ENCODE data around the gene TNFAIP8. TPM values are rescaled to one million over a fixed set of nuclear protein-coding genes. Genes with fewer than 3 reads are reported as not detected.

TNFAIP8 gene
- total and polyA plus RNA-seq, 2 experiments from 2014 or later, result 10.6 to 29.2 TPM

DNA sequence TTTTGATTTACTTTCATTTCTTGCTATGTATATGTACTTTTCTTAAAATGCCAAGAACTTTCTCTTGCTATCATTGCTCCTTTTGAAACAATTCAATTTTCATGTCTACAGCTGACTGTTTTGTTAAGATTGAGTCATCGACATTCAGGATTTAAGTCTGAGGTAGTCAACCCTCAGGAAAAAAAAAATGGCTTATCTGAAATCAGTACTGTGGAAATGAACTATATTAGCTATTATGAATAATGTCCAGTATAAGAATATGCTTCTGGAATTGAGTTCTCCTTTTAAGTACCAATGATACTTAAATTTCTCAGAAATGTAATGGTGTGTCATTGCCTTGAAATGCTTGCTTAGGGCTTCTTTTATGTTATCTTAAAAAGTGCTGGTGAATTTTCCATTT lies 37.9 kb downstream of the TNFAIP8 start:
- H3K4me1 ChIP-seq (ENCODE audit: insufficient read depth), result peaks cover 13% of the 10 kb centered on the region
- H3K79me2 ChIP-seq (replicated peaks; ENCODE audit: insufficient read depth), result no peaks in the 10 kb centered on the region; the same call in 1 of the 2 replicates
- ATAC-seq (no peak), DNase-seq (ENCODE audit: low spot score) (no peak)
- H2AFZ ChIP-seq, result no peak overlapping the region
- no peak overlapping the region for H3K4me3 ChIP-seq
- no peaks in the 10 kb centered on the region for H3K27me3 ChIP-seq (ENCODE audit: insufficient read depth)
- no peaks in the 10 kb centered on the region for H3F3A ChIP-seq (replicated peaks; ENCODE audit: low read depth)
- H3K9me2 ChIP-seq (ENCODE audit: insufficient read depth), result no peaks in the 10 kb centered on the region; the same call in 1 of the 2 replicates
- no peak for TF ChIP-seq POLR2AphosphoS5 (IDR thresholded peaks at IDR 0.05; ENCODE audit: low read depth)
- Mint-ChIP-seq H3K9me3 (no peaks in the 10 kb centered on the region), H3K4me3 (no peak overlapping the region), H3K36me3 (ENCODE audit: low read depth) (0 out of 3 replicates have a peak, but pooled peaks cover 2% of the 10 kb centered on the region), H3K4me1 (peaks cover 23% of the 10 kb centered on the region), H3K27me3 (ENCODE audit: insufficient read depth, low read depth, poor library complexity) (peaks cover 2% of the 10 kb centered on the region), H3K27ac (no peak overlapping the region)
- H4K20me1 ChIP-seq (replicated peaks; ENCODE audit: insufficient read depth), result no peaks in the 10 kb centered on the region
- no peak overlapping the region for H3K27ac ChIP-seq (ENCODE audit: low read depth)
- no peaks in the 10 kb centered on the region for H3K36me3 ChIP-seq (ENCODE audit: insufficient read depth)
- no peak overlapping the region for H3K4me2 ChIP-seq

DNA sequence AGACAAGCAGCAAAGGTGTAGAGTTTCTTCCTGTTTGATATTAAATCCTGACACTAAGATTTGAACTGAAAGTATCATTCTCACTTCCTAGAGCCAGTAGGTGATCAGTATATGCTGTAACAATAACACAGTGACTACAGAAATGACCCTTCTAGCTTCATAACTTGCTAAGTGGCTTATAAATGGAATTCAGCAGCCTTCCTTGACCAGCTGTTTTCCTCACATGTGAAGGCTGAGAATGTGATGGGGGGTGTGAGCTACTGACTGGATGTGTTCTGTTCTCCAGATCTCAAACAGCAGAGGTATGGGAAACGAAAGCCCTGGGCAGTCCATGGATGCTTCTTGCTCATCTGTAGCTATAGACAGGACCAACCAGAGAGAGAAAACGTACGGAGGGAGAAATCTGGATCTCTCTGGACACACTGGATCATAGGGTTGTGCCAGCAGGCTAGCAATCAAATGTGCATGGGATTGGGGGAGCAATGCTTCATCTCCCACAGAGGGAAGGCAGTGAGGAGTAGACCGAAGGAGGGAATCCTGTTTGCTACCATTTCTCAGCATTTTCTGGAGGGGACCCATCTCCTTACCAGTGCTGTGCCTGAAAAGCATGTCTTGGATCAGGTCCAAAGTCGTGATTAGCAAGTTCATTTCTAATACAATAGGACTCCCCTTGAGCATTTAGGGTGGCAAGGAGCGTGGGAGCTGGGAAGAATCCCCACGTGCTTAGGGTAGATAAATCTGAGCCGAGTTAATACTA lies 39.4 kb downstream of the TNFAIP8 start:
- Mint-ChIP-seq H3K4me1 (peaks cover 16% of the 10 kb centered on the region), H3K27me3 (ENCODE audit: insufficient read depth, low read depth, poor library complexity) (peaks cover 2% of the 10 kb centered on the region), H3K9me3 (no peaks in the 10 kb centered on the region), H3K27ac (no peak overlapping the region), H3K36me3 (ENCODE audit: low read depth) (0 out of 3 replicates have a peak, but pooled peaks cover 2% of the 10 kb centered on the region), H3K4me3 (no peak overlapping the region)
- DNase-seq (ENCODE audit: low spot score), result no peak
- ATAC-seq, result no peak
- H3K4me3 ChIP-seq, result no peak overlapping the region
- H3K9me2 ChIP-seq (ENCODE audit: insufficient read depth), result no peaks in the 10 kb centered on the region; the same call in 1 of the 2 replicates
- H3F3A ChIP-seq (replicated peaks; ENCODE audit: low read depth), result no peaks in the 10 kb centered on the region
- no peaks in the 10 kb centered on the region for H3K27me3 ChIP-seq (ENCODE audit: insufficient read depth)
- H3K36me3 ChIP-seq (ENCODE audit: insufficient read depth), result no peaks in the 10 kb centered on the region
- H3K79me2 ChIP-seq (replicated peaks; ENCODE audit: insufficient read depth), result no peaks in the 10 kb centered on the region
- no peak overlapping the region for H3K4me2 ChIP-seq
- no peak overlapping the region for H2AFZ ChIP-seq
- no peaks in the 10 kb centered on the region for H4K20me1 ChIP-seq (replicated peaks; ENCODE audit: insufficient read depth)
- H3K27ac ChIP-seq (ENCODE audit: low read depth), result no peak overlapping the region
- no peak for TF ChIP-seq EZH2phosphoT487 (IDR thresholded peaks at IDR 0.05; ENCODE audit: unreplicated experiment)
- no peak for TF ChIP-seq EZH2 (IDR thresholded peaks at IDR 0.05; ENCODE audit: low read depth, unreplicated experiment)
- TF ChIP-seq, protein P1, sequence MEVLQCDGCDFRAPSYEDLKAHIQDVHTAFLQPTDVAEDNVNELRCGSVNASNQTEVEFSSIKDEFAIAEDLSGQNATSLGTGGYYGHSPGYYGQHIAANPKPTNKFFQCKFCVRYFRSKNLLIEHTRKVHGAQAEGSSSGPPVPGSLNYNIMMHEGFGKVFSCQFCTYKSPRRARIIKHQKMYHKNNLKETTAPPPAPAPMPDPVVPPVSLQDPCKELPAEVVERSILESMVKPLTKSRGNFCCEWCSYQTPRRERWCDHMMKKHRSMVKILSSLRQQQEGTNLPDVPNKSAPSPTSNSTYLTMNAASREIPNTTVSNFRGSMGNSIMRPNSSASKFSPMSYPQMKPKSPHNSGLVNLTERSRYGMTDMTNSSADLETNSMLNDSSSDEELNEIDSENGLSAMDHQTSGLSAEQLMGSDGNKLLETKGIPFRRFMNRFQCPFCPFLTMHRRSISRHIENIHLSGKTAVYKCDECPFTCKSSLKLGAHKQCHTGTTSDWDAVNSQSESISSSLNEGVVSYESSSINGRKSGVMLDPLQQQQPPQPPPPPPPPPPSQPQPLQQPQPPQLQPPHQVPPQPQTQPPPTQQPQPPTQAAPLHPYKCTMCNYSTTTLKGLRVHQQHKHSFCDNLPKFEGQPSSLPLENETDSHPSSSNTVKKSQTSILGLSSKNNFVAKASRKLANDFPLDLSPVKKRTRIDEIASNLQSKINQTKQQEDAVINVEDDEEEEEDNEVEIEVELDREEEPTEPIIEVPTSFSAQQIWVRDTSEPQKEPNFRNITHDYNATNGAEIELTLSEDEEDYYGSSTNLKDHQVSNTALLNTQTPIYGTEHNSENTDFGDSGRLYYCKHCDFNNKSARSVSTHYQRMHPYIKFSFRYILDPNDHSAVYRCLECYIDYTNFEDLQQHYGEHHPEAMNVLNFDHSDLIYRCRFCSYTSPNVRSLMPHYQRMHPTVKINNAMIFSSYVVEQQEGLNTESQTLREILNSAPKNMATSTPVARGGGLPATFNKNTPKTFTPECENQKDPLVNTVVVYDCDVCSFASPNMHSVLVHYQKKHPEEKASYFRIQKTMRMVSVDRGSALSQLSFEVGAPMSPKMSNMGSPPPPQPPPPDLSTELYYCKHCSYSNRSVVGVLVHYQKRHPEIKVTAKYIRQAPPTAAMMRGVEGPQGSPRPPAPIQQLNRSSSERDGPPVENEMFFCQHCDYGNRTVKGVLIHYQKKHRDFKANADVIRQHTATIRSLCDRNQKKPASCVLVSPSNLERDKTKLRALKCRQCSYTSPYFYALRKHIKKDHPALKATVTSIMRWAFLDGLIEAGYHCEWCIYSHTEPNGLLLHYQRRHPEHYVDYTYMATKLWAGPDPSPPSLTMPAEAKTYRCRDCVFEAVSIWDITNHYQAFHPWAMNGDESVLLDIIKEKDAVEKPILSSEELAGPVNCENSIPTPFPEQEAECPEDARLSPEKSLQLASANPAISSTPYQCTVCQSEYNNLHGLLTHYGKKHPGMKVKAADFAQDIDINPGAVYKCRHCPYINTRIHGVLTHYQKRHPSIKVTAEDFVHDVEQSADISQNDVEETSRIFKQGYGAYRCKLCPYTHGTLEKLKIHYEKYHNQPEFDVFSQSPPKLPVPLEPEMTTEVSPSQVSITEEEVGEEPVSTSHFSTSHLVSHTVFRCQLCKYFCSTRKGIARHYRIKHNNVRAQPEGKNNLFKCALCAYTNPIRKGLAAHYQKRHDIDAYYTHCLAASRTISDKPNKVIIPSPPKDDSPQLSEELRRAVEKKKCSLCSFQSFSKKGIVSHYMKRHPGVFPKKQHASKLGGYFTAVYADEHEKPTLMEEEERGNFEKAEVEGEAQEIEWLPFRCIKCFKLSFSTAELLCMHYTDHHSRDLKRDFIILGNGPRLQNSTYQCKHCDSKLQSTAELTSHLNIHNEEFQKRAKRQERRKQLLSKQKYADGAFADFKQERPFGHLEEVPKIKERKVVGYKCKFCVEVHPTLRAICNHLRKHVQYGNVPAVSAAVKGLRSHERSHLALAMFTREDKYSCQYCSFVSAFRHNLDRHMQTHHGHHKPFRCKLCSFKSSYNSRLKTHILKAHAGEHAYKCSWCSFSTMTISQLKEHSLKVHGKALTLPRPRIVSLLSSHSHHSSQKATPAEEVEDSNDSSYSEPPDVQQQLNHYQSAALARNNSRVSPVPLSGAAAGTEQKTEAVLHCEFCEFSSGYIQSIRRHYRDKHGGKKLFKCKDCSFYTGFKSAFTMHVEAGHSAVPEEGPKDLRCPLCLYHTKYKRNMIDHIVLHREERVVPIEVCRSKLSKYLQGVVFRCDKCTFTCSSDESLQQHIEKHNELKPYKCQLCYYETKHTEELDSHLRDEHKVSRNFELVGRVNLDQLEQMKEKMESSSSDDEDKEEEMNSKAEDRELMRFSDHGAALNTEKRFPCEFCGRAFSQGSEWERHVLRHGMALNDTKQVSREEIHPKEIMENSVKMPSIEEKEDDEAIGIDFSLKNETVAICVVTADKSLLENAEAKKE (CRISPR knock-in tag; IDR thresholded peaks at IDR 0.05), result no peak
- TF ChIP-seq, protein P2, sequence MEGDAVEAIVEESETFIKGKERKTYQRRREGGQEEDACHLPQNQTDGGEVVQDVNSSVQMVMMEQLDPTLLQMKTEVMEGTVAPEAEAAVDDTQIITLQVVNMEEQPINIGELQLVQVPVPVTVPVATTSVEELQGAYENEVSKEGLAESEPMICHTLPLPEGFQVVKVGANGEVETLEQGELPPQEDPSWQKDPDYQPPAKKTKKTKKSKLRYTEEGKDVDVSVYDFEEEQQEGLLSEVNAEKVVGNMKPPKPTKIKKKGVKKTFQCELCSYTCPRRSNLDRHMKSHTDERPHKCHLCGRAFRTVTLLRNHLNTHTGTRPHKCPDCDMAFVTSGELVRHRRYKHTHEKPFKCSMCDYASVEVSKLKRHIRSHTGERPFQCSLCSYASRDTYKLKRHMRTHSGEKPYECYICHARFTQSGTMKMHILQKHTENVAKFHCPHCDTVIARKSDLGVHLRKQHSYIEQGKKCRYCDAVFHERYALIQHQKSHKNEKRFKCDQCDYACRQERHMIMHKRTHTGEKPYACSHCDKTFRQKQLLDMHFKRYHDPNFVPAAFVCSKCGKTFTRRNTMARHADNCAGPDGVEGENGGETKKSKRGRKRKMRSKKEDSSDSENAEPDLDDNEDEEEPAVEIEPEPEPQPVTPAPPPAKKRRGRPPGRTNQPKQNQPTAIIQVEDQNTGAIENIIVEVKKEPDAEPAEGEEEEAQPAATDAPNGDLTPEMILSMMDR (conservative IDR thresholded peaks at IDR 0.05; ENCODE audit: low read depth in 2 of 2), result no peak
- no peak for TF ChIP-seq POLR2AphosphoS5 (IDR thresholded peaks at IDR 0.05; ENCODE audit: low read depth)
- no peak for TF ChIP-seq ZNF331 (CRISPR knock-in tag; IDR thresholded peaks at IDR 0.05; ENCODE audit: low read depth)
- TF ChIP-seq, protein P3, sequence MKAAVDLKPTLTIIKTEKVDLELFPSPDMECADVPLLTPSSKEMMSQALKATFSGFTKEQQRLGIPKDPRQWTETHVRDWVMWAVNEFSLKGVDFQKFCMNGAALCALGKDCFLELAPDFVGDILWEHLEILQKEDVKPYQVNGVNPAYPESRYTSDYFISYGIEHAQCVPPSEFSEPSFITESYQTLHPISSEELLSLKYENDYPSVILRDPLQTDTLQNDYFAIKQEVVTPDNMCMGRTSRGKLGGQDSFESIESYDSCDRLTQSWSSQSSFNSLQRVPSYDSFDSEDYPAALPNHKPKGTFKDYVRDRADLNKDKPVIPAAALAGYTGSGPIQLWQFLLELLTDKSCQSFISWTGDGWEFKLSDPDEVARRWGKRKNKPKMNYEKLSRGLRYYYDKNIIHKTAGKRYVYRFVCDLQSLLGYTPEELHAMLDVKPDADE (IDR thresholded peaks at IDR 0.05), result no peak
- TF ChIP-seq ZNF114 (CRISPR knock-in tag; IDR thresholded peaks at IDR 0.05), result no peak
- TF ChIP-seq CREB1 (CRISPR knock-in tag; IDR thresholded peaks at IDR 0.05; ENCODE audit: low read depth), result no peak
- no peak for TF ChIP-seq NANOG (IDR thresholded peaks at IDR 0.05; ENCODE audit: borderline replicate concordance)
- no peak for TF ChIP-seq JUNB (IDR thresholded peaks at IDR 0.05; ENCODE audit: unreplicated experiment)
- no peak for TF ChIP-seq STAT1 (IDR thresholded peaks at IDR 0.05; ENCODE audit: unreplicated experiment)
- H3K4me1 ChIP-seq (ENCODE audit: insufficient read depth), result no peaks in the 10 kb centered on the region

Measured in GM23338 (cell line).